ENCODE data around the gene ZNF93. TPM values are rescaled to one million over a fixed set of nuclear protein-coding genes. Genes with fewer than 3 reads are reported as not detected.

ZNF93 gene
- total and polyA plus RNA-seq, 9 of the 15 experiments (the other 6 are each of a cell fraction or from before 2014, with no cell fraction given), result 11.1 to 26.3 (median 17.1) TPM

GRCh38 chr19:19865750-19866610 lies 34.8 kb upstream of the ZNF93 start, which contains the start of gene ZNF253 (continued):
- TF ChIP-seq HDAC3 (IDR thresholded peaks at IDR 0.05; ENCODE audit: borderline replicate concordance, partially characterized antibody), result no peak
- TF ChIP-seq, protein P1, sequence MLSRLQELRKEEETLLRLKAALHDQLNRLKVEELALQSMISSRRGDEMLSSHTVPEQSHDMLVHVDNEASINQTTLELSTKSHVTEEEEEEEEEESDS (CRISPR knock-in tag; IDR thresholded peaks at IDR 0.05), result no peak
- 0 out of 2 replicates have a peak, but pooled peaks have one; percentile 22 for TF ChIP-seq SP1 (CRISPR knock-in tag; IDR thresholded peaks at IDR 0.05)
- TF ChIP-seq ZBTB12 (CRISPR knock-in tag; IDR thresholded peaks at IDR 0.05), result no peak
- TF ChIP-seq MLLT1 (IDR thresholded peaks at IDR 0.05), result peak in 1 of 2 experiments; percentile 51; a peak in 1 of 4 replicates
- no peak for TF ChIP-seq ATF1 (CRISPR knock-in tag; IDR thresholded peaks at IDR 0.05)
- peak; percentile 52; the same call in 1 of the 2 replicates for TF ChIP-seq ATF1 (tag; IDR thresholded peaks at IDR 0.05)
- TF ChIP-seq MTA3 (IDR thresholded peaks at IDR 0.05; ENCODE audit: borderline replicate concordance), result peak; percentile 58; the same call in 1 of the 2 replicates
- no peak for TF ChIP-seq MCM5 (IDR thresholded peaks at IDR 0.05; ENCODE audit: low read depth)
- TF ChIP-seq HDGF (IDR thresholded peaks at IDR 0.05), result no peak
- 0 out of 6 replicates have a peak, but pooled peaks of 1 of the 3 experiments have one; percentile 11 for TF ChIP-seq ZBTB11 (CRISPR knock-in tag; IDR thresholded peaks at IDR 0.05)
- TF ChIP-seq JUND (IDR thresholded peaks at IDR 0.05; ENCODE audit: borderline replicate concordance, low read depth, low read length), result peak; percentile 58
- no peak; the same call in 2 of the 3 replicates for TF ChIP-seq JUND (tag; IDR thresholded peaks at IDR 0.05; ENCODE audit: borderline replicate concordance, low read depth, low read length)
- no peak for TF ChIP-seq ZNF551 (CRISPR knock-in tag; IDR thresholded peaks at IDR 0.05)
- TF ChIP-seq, protein P2, sequence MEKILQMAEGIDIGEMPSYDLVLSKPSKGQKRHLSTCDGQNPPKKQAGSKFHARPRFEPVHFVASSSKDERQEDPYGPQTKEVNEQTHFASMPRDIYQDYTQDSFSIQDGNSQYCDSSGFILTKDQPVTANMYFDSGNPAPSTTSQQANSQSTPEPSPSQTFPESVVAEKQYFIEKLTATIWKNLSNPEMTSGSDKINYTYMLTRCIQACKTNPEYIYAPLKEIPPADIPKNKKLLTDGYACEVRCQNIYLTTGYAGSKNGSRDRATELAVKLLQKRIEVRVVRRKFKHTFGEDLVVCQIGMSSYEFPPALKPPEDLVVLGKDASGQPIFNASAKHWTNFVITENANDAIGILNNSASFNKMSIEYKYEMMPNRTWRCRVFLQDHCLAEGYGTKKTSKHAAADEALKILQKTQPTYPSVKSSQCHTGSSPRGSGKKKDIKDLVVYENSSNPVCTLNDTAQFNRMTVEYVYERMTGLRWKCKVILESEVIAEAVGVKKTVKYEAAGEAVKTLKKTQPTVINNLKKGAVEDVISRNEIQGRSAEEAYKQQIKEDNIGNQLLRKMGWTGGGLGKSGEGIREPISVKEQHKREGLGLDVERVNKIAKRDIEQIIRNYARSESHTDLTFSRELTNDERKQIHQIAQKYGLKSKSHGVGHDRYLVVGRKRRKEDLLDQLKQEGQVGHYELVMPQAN (IDR thresholded peaks at IDR 0.05; ENCODE audit: borderline replicate concordance), result peak; percentile 29; the same call in 1 of the 2 replicates
- TF ChIP-seq TCF7L2 (IDR thresholded peaks at IDR 0.05; ENCODE audit: low read depth, low read length), result peak; percentile 64

All from K562 (cell line).